Measurements from ENCODE around the gene ZNF724.
"Not testable (repeated sequence)": the region's sequence is repeated elsewhere in the genome, so short reads cannot be mapped to it uniquely, and the experiment has no call there.

Gene ZNF724

GRCh38 chr19:23249911-23250649, at the start of gene ZNF724:
ZNF724 (minus strand) TSS chr19:23250394; CDS start chr19:23250242, 152 bp downstream.
- peak; percentile 99 for DNase-seq

GRCh38 chr19:23294141-23294540, 43.9 kb upstream of the ZNF724 start:
- no peak for DNase-seq

GRCh38 chr19:23289966-23290365, 39.8 kb upstream of the ZNF724 start:
- not testable (repeated sequence) for DNase-seq

GRCh38 chr19:23287620-23288019, 37.4 kb upstream of the ZNF724 start:
- no peak for DNase-seq

GRCh38 chr19:23286477-23286876, 36.3 kb upstream of the ZNF724 start:
- DNase-seq = no peak

- no peak for DNase-seq
These were observed 35.8 kb upstream of the ZNF724 start for GRCh38 chr19:23285948-23286347.

- not testable (repeated sequence) for DNase-seq
These were observed 35.1 kb upstream of the ZNF724 start for GRCh38 chr19:23285326-23285725.

- DNase-seq = peak; percentile 64
These were observed 33.7 kb upstream of the ZNF724 start for GRCh38 chr19:23283925-23284324.

- DNase-seq = no peak
These were observed 31.6 kb upstream of the ZNF724 start for GRCh38 chr19:23281663-23282276.

GRCh38 chr19:23278118-23278517, 27.9 kb upstream of the ZNF724 start:
- DNase-seq = not testable (repeated sequence)

- peak; percentile 97 for DNase-seq
These were observed 23.6 kb upstream of the ZNF724 start for GRCh38 chr19:23273590-23274412.

- no peak for DNase-seq
These were observed 22.9 kb upstream of the ZNF724 start for GRCh38 chr19:23273022-23273589.

GRCh38 chr19:23263870-23264590, 13.8 kb upstream of the ZNF724 start:
- no peak for DNase-seq

- no peak for DNase-seq
These were observed 13.2 kb upstream of the ZNF724 start for GRCh38 chr19:23263396-23263795.

GRCh38 chr19:23262920-23263319, 12.7 kb upstream of the ZNF724 start:
- DNase-seq = no peak

GRCh38 chr19:23261496-23262020, 11.4 kb upstream of the ZNF724 start:
- no peak for DNase-seq

GRCh38 chr19:23260956-23261355, 10.8 kb upstream of the ZNF724 start:
- DNase-seq = no peak

GRCh38 chr19:23259961-23260360, 9.8 kb upstream of the ZNF724 start:
- no peak for DNase-seq

- no peak for DNase-seq
These were observed 5.5 kb upstream of the ZNF724 start for GRCh38 chr19:23255700-23256099.

- no peak for DNase-seq
These were observed 4.1 kb upstream of the ZNF724 start for GRCh38 chr19:23254141-23254910.

GRCh38 chr19:23253256-23253655, 3.1 kb upstream of the ZNF724 start:
- not testable (repeated sequence) for DNase-seq

- DNase-seq = no peak
These were observed 8.8 kb downstream of the ZNF724 start for GRCh38 chr19:23241419-23241818.
